HG02571 (cell line): ENCODE results near the gene TRDN.
"Not testable (repeated sequence)": the region's sequence is repeated elsewhere in the genome, so short reads cannot be mapped to it uniquely, and the experiment has no call there.

Source experiments
- ATAC-seq: cut with Tn5 transposase; IDR thresholded peaks from one replicate; pipeline ENCODE4 v1.9.1; 2021; ENCODE audit warnings: mild to moderate bottlenecking, moderate library complexity; ENCODE audit not compliant: unreplicated experiment

TRDN gene

GRCh38 chr6:123316733-123317323 lies 319.9 kb downstream of the TRDN start:
- ATAC-seq = no peak

GRCh38 chr6:123314459-123314858 lies 322.3 kb downstream of the TRDN start:
- ATAC-seq = not testable (repeated sequence)

GRCh38 chr6:123309130-123309529 lies 327.6 kb downstream of the TRDN start:
- no peak for ATAC-seq

GRCh38 chr6:123306334-123306733 lies 330.4 kb downstream of the TRDN start:
- ATAC-seq = no peak

DNA sequence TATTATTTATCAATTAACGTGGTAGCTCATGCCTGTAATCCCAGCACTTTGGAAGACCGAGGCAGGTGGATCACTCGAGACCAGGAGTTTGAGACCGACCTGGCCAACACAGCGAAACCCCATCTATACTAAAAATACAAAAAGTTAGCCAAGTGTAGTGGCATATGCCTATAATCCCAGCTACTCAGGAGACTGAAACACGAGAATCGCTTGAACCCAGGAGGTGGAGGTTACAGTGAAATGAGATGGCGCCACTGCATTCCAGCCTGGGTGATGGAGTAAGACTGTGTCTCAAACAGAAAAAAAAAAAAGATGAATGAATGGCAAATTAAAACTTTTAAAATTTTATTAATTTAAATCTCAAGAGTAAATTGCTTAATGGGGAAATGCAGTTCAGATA lies 341.1 kb downstream of the TRDN start:
- ATAC-seq = no peak

GRCh38 chr6:123295181-123295580 lies 341.6 kb downstream of the TRDN start:
- no peak for ATAC-seq

DNA sequence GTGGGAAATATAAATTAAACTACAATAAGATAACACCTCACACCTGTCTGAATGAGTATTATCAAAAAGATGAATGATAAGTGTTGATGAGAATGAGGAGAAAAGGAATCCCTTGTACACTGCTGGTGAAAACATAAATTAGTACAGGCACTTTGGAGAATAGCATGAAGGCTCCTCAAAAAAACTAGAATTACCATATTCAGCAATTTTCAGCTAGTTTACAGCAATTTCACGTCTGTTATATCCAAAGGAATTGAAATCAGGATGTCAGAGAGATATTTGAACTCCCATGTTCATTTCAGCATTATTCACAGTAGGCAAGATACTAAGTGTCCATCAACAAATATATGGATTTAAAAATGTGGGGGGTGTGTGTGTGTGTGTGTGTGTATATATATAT lies 348.1 kb downstream of the TRDN start:
- ATAC-seq = no peak

GRCh38 chr6:123276546-123276980 lies 360.2 kb downstream of the TRDN start:
- no peak for ATAC-seq

DNA sequence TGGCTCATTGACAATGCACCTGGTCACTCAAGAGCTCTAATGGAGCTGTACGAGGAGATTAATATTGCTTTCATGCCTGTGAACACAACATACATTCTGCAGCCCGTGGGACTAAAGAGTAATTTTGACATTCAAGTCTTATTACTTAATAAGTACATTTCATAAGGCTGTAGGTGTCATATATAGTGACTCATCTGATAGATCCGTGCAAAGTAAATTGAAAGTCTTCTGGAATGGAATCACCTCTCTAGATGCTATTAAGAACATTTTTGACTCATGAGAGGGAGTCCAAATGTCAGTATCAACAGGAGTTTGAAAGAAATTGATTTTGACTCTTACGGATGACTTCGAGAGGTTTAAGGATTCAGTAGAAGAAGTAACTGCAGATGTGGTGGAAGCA lies 372.8 kb downstream of the TRDN start:
- ATAC-seq = no peak

DNA sequence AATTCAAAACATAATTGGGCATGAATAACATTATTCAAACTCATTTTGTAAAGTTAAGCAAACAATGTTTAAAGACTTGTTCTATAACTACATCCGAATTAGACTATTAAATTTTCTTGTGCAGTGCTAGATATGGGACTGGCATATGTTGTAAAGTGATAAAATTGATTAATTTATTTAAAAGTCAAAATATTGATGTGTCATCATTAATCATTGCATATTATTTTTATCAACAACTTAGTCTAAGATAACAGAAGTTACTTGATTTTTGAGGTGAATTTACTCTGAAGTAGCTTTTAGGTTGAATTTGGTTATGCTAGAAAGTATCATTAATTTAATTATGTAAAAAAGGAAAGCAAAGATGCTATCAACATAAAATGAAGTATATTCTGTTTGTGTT lies 396.1 kb downstream of the TRDN start:
- no peak for ATAC-seq

DNA sequence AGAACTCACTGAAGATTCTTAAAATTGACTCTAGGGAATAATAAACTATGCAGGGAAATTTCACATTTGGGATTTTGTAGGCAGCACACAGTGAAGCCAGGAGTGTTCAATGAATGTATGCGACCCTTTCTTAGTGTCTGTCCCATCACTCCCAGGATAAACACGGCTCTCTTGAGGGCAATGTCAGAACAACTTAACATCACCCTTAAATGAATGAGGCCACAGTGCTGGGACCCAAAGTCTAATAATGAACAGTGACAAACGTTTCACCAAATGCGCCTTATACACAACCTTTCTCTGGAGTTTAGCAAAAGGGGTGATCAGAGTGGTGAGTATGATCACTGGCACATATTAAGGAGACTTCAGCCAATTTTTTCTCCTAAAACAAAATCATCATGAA lies 403.4 kb downstream of the TRDN start:
- no peak for ATAC-seq

DNA sequence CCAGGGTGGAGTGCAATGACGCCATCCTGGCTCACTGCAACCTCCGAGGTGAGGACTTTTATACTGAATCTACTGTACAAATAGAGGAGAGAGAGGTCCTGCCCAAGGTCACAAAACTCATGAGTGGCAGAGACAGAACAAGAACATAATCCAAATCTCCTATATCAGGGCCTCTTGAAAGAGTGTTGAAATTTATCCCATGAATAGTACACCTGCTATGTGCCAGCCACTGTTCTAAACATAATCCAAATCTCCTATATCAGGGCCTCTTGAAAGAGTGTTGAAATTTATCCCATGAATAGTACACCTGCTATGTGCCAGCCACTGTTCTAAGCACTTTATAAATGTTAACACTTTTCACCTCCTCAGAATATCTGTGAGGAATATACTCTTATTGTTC lies 409.0 kb downstream of the TRDN start:
- ATAC-seq = not testable (repeated sequence)

DNA sequence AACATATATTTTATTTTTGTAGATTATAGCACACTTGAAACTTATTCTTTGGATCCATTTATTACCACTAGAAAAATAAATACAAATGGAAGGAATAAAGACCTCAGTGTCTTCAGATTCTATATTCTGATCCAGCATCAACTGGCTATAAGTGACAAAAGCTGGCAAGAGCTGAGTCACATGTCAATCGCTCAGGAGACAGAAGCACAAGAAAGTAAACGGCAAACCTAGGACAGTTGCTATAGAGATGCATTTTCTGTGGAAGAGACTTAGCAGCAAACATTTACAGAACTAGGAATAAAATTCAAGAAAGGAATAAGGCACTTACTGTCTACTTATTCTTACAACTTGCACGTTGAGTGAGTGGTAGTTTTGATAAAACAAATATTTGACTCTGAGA lies 410.4 kb downstream of the TRDN start:
- no peak for ATAC-seq

DNA sequence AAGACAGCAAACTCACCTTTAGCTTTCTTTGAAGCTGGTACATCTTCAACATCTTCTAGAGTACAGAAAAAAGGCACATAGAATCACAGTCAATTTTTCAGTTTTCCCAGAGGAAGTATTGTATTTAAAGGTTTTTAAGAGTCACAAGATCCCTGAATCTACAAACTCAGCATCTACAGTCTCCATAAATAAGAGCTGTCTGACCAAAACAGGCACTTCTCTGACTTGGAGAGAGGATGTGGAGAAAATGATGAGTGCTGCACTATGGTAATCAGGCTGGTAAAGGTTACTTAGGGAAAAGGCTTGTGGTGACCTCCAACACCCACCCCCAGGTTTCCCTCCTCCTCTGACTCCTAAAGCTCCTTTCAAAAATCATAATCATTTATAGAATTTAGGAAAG lies 412.7 kb downstream of the TRDN start:
- no peak for ATAC-seq

DNA sequence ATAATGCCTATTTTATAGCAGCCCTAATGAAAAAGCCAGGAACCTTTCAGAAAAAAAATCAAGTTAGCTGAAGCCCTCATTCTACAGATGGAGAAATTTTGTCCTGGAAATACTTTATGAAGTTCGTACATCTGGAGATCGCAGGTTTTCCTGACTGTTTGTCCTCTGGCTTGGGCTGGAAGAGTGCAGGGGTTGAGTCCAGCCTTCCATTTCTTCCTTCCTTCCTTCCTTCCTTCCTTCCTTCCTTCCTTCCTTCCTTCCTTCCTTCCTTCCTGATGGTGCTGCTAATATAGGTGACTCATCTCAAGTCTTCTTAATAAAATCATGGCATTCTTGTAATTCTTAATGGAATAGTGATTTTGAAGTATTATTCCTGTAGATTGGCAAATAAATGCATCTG lies 413.3 kb downstream of the TRDN start:
- ATAC-seq = no peak

GRCh38 chr6:123215211-123215610 lies 421.5 kb downstream of the TRDN start:
- no peak for ATAC-seq

DNA sequence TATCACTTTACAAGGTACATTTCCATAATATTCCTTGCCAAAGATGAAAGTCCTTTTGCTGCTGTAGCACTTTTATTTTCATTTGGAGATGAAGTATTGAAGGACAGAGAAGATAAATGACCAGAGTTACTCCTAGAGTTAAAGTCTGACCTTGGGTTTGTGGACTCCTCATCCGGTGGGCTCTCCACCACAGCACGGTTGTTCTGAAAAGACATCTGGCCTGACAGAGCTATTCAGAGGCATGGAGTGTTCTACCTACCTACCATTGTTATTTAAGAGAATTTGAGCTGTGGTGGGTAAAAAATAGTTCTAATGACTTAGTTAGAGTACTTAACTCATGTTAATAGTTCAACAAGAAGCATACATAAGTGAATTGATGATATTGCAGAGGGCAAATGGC lies 422.3 kb downstream of the TRDN start:
- no peak for ATAC-seq

DNA sequence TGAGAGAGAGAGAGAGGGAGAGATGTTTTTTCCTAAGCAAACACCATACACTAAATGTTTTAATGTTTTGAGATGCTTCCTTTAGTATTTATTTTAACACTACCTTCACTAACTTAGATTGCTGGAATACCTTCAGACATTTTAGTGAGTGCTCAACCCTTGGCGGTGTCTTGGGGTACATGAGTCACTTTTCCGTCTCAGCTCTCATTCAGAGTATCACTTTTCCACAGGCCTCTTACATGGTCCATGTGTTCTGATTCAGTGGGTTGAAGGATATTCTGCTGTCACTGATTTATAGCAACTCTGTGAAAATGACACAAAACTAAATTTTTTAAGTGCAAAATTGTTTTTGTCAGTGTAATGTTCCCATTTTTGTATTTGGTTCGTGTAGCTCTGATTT lies 422.8 kb downstream of the TRDN start:
- no peak for ATAC-seq

GRCh38 chr6:123211777-123212545 lies 424.8 kb downstream of the TRDN start:
- no peak for ATAC-seq

DNA sequence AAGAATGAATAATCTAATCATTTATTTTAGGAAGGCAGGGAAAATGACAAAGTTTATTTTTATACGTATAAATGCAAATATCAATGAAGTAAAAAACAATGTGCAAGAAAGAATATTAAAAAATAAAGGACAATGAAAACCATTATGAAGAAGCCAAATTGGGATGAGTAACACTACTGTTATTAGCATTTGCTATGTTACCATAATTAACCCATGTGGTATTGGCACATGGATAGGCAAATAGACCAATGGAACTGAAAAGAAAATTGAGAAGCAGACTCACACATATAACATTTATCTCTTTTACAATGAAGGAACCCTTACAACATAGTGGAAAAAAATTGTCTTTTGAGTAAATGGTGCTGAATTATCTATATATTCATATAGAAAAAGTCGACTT lies 426.1 kb downstream of the TRDN start:
- ATAC-seq = no peak

DNA sequence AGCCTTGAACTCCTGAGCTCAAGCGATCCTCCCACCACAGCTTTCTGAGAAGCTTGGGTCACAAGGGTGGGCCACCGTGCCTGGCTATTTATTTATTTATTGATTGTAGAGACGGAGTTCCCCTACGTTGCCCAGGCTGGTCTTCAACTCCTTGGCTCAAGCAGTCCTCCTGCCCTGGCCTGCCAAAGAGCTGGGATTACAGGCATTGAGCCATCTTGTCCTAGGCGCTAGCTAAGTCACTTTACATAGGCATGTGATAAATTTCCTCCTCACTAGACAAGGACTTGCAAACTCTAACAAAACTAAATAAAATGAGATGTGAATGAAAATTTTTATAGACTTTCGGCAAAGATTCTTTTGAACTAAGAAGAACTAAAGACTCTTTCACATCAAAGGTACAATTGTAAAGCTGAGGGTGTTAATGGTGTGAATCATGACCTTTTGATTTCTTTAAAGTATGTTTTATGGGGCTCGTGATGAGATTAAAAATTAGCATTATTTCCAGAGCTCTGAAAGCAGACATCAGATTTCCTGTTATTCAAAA lies 428.7 kb downstream of the TRDN start:
- ATAC-seq = no peak

- no peak for ATAC-seq
These were observed 432.8 kb downstream of the TRDN start for GRCh38 chr6:123203928-123204327.
